Liver (tissue), 3 donors: Measurements from ENCODE around the gene SLF1.

Experiments
- CTCF ChIP-seq: fragments of 150-350 bp; IDR thresholded peaks from 2 replicates; pipeline ENCODE4 v1.5.1; 2017; ENCODE audit warnings: improper control_type of control experiment, low read depth, low read length; ENCODE audit not compliant: missing input control
- GABPA ChIP-seq, 2 donors: IDR thresholded peaks in 1 of 2; conservative IDR thresholded peaks in 1 of 2; 2 replicates each; pipeline ENCODE4 v1.6.1; 2016; ENCODE audit warnings: antibody characterized with exemption in 2 of 2, mild to moderate bottlenecking in 1 of 2, moderate library complexity in 1 of 2
- MAX ChIP-seq: IDR thresholded peaks from 2 replicates; pipeline ENCODE4 v1.6.1; 2016; ENCODE audit warnings: antibody characterized with exemption
- RAD21 ChIP-seq, 2 donors: IDR thresholded peaks; 2 replicates each; pipeline ENCODE4 v1.6.1; 2016; ENCODE audit warnings: antibody characterized with exemption in 2 of 2, mild to moderate bottlenecking in 2 of 2
- REST ChIP-seq: IDR thresholded peaks from 2 replicates; pipeline ENCODE4 v1.6.1; 2016; ENCODE audit warnings: antibody characterized with exemption, mild to moderate bottlenecking
- SP1 ChIP-seq: IDR thresholded peaks from 2 replicates; pipeline ENCODE4 v1.6.1; 2018; ENCODE audit warnings: antibody characterized with exemption, mild to moderate bottlenecking
- TAF1 ChIP-seq: conservative IDR thresholded peaks from 2 replicates; pipeline ENCODE4 v1.6.1; 2016; ENCODE audit warnings: antibody characterized with exemption, mild to moderate bottlenecking
- ZBTB33 ChIP-seq: IDR thresholded peaks from 2 replicates; pipeline ENCODE4 v1.6.1; 2016; ENCODE audit warnings: antibody characterized with exemption
- donor health status: healthy.
- donor health status: healthy.

GRCh38 chr5:94618493-94619328, at the start of gene SLF1, which contains the start of gene KIAA0825:
- TF ChIP-seq ZBTB33: no peak
- TF ChIP-seq CTCF: no peak
- TF ChIP-seq REST: peak; percentile 54
- TF ChIP-seq GABPA (IDR thresholded peaks at IDR 0.05 in 1 of 2, conservative IDR thresholded peaks at IDR 0.05 in 1 of 2): peak; percentile 95 to 99
- TF ChIP-seq TAF1: peak; percentile 19
- peak; percentile 62 for TF ChIP-seq MAX
- TF ChIP-seq RAD21 (IDR thresholded peaks at IDR 0.05): peak; percentile 21 to 28
- TF ChIP-seq SP1: no peak
